T-helper 2 cell (primary cell): ENCODE measurements around the gene HYCC1.
A peak's percentile ranks its signal among the peaks of the same experiment; 100 is the strongest.
"Not testable (repeated sequence)": the region's sequence is repeated elsewhere in the genome, so short reads cannot be mapped to it uniquely, and the experiment has no call there.

Source experiments
- DNase-seq, 5 experiments: peaks; one replicate each; pipeline versions ENCODE4 v3.0.0 to v3.0.0-alpha.2; 2012 to 2022
- total RNA-seq, 2 donors: gene quantifications; one replicate each; lab custom pipeline; 2026; lab: John Stamatoyannopoulos, UW

HYCC1 gene
- total RNA-seq = 35.5 to 43.2 reads per million in 2 donors

DNA sequence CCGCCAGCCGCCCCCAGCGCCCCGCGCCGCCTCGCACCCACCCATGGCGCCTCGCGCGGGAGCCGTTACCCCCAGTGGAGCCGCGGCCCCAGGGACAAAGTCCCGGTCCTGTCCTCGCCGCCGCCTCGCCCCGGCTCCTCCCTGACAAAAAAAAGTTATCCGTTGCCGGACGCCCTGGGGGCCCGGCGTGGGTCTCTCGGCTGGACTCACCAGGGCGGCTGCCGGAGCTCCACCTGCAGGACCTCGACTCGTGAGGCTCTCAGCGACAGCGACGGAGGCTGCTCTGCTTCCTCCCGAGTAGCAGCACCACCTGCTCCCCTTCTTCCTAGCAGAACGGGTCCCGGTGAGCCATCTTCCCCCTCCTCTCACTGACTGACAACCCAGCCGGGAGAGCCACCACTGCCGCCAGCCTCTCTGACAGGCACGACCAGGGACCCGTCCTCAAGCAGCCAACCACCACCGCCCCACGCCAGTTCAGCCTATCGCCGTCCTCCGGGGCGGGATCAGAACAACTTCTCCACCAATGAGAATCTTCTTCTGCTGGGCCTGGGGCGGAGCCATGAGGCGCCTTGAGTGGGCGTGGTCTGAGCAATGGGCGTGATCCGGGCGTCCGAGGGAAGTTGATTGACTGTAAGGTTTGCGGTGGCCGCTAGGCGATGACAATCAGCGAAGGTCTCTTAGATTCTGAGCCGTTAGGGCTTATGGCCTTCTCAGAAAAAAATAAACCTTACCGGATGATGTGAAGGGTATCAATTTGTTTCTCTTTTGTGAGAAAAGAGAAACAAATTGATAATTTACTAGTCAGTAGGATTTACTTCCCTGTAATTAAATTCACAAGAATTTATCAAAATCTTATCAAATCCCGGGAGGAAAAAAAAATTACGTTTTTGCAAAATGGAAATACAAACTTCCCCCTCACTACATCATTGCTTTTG, at the start of gene HYCC1:
HYCC1 (minus strand) TSS at position 416 of the 935 bp plus-strand sequence. CDS start 23,019 bp downstream, outside the sequence.
- peak; percentile 96 to 99 (median 98) for DNase-seq

DNA sequence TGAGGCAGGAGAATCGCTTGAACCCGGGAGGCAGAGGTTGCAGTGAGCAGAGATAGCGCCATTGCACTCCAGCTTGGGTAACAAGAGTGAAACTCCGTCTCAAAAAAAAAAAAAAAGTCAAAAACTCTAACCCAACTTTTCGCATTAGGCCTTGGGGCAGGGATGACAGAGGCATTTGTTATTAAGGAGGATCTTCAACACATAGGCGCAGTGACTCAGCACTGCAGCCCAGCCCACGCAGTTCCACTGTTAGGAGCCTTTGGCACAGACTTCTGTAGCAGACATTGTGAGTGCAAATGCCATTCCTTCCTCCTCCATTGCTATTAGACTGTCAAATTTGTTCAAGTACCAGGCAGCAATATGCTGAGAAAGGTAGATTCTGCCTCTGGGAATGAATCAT, 48.5 kb upstream of the HYCC1 start:
- no peak for DNase-seq

DNA sequence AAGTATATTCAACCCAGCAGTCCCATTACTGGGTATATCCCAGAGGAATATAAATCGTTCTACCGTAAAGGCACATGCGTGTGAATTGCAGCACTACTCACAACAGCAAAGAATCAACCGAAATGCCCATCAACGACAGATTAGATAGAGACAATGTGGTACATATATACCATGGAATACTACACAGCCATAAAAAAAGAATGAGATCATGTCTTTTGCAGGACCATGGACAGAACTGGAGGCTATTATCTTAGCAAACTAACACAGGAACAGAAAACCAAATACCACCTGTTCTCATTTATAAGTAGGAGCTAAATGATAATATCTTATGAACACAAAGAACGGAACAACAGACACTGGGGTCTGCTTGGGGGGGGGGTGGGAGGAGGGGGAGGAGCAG, 47.4 kb upstream of the HYCC1 start:
- no peak for DNase-seq

DNA sequence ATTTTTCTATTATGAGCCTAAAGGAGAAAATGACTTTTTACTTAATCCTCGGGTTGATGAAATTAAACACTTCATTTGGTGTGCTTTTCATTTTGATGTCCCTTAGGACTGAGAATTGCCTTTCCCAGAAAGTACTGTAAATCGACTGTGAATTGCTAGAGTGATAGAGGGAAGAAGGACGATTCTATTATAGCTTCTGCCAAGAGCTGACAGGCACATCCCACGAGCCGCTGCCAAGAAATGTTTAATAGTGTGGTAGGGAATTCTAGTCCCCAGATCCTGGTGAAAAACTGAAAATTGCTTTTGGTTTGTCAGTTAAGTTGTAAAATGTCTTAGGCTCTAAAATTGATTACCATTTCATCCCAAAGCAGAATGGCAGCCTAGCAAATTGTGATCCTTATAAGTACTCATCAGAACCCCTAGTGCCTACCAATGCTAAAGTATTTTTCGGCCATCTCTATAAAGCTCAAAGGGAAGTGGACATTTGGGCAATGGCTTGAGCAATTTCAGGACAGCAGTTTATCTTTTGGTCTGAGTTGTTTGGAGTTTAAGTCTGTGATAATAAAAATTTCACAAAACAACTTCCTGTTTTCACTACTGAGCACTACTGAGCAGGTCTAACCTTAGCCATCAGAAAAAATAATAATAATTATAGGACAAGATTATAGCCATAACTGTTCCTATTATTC, 44.6 kb upstream of the HYCC1 start:
- no peak for DNase-seq

DNA sequence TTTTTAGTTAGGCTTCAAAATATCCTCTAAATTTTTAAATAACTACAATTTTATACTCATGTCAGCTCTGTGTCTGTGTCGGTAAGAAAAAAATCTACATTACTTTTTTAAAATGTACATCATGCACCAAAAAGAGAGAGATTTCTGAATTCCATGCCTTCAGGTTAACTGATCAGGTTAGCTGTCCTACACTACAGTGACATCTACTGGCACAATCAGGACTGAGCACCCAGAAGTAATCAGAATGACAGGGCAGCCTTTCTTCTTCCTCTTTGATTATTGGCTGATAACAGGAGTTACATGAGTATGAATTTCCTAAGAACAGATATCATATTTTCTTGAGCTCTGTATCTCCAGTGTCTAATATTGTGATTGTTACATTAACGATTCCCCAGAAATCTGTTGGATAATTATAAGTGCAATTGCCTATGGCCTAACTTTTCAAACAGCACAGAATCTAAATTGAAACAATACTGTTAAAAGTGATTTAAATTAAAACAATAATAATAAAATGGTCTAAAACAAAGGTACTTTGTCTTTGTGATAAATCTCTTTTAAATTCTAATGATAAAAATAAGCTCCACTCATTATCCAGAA, 41.8 kb upstream of the HYCC1 start:
- peak in 4 of 5 experiments; percentile 18 to 81 (median 26) for DNase-seq

DNA sequence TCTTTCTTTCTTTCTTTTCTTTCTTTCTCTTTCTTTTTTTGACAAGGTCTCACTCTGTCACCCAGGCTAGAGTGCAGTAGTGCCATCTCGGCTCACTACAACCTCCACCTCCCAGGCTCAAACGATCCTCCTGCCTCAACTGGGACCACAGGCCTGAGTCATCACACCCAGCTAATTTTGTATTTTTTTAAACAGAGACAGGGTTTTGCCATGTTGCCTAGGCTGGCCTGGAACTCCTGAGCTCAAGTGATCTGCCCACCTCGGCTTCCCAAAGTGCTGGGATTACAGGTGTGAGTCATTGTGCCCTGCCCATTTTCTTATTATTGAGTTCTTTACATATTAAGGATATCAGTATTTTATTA, 37.2 kb upstream of the HYCC1 start:
- not testable (repeated sequence) for DNase-seq

DNA sequence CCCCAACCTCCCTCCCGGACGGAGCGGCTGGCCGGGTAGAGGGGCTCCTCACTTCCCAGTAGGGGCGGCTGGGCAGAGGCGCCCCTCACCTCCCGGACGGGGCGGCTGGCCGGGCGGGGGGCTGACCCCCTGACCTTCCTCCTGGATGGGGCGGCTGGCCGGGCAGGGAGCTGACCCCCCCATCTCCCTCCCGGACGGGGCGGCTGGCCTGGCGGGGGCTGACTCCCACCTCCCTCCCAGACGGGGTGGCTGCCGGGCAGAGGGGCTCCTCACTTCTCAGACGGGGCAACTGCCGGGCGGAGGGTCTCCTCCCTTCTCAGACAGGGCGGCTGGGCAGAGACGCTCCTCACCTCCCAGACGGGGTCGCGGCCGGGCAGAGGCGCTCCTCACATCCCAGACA, 32.4 kb upstream of the HYCC1 start:
- DNase-seq = not testable (repeated sequence)

DNA sequence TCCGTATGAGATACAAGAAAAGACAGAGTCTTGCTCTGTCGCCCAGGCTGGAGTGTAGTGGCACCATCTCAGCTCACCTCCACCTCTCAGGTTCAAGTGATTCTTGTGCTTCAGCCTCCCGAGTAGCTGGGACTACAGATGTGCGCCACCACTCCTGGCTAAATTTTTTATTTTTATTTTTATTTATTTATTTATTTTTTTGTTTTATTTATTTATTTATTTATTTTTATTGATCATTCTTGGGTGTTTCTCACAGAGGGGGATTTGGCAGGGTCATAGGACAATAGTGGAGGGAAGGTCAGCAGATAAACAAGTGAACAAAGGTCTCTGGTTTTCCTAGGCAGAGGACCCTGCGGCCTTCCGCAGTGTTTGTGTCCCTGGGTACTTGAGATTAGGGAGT, 31.2 kb upstream of the HYCC1 start:
- DNase-seq = not testable (repeated sequence)

DNA sequence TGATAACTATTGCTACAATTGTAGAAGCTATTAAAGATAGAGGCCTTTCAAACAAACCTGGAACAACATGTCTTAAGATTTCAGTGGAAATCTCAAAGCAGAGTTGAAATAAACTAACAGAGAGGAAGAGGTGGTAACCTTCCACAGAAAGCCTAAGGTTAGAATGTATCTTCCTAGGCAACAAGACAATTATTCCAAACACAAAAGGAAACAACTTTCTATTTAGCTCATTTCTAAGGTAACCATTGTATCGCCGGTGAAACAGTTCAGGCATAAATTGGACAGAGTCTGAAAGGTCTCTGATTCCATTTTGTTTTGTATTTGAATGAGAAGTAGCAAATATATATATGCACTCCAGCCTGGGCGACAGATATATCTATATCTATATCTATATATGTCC, 30.7 kb upstream of the HYCC1 start:
- no peak for DNase-seq

DNA sequence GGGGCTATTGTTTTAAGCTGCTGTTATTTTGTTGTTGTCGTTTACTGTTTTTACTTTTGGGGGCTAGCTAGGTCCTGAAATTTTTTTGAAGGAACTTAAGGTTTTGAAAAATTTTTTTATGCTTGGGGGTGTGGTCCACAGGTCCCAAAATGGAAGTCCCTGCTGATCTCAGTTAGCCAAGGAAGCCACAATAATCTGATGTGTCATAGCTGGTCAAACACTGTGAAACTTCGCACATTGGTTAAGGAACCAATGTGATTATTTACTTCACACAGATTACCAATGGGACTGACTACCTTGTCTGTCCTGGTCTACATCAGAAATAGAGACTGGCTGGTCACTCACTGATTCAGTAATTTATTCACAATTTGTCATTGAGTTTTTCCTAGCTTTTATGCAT, 29.5 kb upstream of the HYCC1 start:
- DNase-seq = no peak

DNA sequence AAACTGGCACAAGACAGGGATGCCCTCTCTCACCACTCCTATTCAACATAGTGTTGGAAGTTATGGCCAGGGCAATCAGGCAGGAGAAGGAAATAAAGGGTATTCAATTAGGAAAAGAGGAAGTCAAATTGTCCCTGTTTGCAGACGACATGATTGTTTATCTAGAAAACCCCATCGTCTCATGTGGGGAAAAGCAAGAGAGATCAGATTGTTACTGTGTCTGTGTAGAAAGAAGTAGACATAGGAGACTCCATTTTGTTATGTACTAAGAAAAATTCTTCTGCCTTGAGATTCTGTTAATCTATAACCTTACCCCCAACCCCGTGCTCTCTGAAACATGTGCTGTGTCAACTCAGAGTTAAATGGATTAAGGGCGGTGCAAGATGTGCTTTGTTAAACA, 25.7 kb upstream of the HYCC1 start:
- DNase-seq = not testable (repeated sequence)

DNA sequence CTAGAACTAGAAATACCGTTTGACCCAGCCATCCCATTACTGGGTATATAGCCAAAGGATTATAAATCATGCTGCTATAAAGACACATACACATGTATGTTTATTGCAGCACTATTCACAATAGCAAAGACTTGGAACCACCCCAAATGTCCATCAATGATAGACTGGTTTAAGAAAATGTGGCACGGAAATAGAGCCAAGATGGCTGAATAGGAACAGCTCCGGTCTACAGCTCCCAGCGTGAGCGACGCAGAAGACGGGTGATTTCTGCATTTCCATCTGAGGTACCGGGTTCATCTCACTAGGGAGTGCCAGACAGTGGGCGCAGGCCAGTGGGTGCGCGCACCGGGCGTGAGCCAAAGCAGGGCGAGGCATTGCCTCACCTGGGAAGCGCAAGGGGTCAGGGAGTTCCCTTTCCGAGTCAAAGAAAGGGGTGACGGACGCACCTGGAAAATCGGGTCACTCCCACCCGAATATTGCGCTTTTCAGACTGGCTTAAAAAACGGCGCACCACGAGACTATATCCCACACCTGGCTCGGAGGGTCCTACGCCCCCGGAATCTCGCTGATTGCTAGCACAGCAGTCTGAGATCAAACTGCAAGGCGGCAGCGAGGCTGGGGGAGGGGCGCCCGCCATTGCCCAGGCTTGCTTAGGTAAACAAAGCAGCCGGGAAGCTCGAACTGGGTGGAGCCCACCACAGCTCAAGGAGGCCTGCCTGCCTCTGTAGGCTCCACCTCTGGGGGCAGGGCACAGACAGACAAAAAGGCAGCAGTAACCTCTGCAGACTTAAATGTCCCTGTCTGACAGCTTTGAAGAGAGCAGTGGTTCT, 21.8 kb upstream of the HYCC1 start:
- DNase-seq = not testable (repeated sequence)

DNA sequence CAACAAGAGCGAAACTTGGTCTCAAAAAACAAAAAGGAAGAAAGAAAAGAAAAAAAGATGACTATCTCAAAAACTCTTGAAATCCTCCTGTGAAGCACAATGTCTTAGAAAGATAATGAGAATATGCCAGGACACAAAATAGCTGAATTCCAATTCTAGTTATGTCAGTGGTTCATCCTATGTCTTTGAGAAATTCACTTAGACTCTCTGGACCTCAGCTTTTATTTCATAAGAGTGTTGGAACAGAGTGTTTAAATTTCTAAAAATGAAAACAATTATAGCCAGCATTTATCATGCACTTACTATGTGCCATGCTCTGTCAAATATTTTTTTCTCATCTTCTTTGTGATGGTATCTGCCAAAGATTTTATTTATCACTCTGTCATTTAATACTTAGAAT, 13.3 kb upstream of the HYCC1 start:
- no peak for DNase-seq

DNA sequence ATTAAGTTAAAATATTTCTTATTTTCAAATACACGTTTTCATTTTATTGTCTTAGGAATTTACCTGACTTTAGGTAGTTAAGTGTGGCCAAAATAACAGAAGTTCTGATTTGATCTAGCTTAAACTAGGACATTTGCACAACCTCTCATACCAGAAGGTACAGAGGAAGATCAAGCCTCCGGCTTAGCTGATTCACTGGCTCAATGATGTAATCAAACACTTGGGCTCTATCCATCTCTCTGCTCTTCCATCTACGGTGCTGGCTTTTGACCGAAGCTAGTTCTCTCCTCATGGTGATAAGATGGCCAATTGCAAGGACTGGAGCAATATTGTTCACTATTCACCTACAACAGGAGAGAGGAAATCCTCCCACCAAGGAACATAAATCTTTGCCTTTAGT, 12.2 kb upstream of the HYCC1 start:
- no peak for DNase-seq

DNA sequence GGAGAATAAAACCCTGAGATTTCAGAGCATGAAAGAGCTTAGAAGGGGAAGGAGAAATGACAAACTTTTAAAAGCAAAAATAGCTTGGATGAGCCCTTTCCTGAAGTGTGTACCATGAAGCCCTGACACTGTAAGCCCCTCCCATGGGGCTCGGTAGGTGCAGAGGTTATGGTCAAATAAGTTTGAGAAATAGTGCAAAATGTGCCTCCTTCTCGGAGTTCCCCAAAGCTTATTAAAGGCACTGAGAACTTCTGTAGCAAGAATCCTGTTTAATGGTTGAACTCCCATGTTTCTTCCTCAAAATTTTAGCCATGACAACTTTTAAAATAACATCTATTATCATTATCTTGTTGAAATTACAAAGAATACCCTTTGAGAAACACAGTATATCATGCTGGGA, 10.5 kb upstream of the HYCC1 start:
- no peak for DNase-seq

DNA sequence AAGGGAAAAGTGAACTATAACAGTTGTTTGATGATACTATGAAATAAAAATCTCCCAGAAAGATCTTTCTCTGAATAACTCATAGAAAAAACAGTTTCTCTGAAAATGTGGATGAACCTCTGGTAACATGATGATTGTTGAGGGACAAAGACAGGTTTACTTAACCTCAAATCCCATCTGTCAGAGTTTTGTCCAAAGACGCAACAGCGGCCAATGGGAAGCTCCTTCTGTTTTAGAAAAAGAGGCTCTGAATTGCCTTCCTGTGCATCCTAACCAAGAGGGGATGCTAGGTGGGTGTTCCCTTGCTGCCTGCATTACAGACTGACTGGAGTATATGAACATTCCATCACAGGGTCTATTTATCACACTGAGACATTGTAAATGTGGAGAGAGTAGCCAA, 8.9 kb upstream of the HYCC1 start:
- no peak for DNase-seq

DNA sequence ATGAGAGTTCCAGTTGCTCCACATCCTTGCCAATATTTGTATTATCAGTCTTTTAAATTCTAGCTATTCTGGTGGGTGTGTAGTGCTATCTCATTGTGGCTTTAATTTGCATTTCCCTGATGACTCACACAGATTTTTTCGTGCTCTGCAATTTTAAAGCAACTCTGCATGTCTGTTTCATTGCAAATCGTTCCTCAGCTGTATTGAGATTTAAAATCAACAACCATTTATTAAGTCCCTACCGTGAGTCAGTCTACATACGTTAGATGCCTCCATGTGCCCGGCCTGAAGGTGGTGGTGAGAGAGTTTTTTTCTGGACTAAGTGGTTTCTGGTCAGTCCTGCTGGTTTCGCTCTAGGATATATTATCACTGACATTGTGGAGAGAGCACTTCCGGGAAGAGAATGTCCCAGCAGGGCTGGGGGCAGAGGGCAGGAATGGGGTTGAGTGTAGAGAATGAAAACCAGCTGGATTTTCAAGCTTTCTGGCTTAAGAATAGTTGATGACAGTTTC, 8.4 kb upstream of the HYCC1 start:
- no peak for DNase-seq

DNA sequence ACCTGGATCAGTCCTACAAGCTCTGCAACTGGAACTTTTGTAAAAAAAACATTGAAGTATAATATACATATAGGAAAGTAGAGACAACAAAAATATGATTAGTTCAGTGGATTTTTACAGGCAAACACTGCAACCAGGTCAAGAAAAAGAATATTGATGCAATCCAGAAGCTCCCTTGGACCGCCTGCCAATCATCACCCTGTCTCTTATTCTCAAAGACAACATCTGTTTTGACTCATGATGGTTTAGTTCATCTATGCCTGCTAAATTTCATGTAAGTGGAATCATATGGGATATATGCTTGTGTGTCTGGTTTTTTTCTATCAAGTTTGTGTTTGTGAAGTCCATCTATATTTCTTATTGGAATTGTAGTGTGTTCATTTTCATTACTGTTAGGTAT, 7.7 kb upstream of the HYCC1 start:
- DNase-seq = no peak

DNA sequence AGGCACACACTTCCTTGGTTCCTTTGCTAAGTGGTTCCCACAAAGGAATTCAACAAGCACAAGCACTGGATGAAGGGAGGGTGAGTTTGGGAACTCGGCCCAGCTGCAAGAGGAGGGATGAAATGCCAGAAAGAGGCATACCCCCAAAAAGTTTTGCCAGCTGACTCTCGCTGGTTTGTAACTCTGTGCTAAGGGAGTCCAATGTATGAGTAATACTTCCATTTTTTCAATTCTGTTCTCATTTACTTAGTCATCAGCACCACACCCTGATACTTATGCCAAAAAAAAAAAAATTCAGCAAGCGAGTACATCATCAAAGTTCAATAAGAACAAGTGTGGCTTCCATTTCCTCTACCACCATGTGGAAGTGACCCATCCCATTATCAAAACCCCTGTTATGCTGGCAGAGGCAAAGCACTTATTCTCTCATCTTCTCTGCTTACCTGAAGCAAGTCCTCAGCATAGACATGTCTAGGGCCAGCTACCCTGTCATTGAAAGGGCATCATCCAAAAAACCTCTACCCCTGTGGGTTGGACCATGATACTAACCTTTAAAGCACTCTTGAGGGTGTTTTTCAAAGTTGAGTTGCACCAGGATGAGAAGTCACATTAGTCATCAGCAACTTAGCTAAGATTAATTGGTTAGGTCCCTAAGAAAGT, 6.9 kb upstream of the HYCC1 start:
- peak in 1 of 5 experiments; percentile 29 for DNase-seq

DNA sequence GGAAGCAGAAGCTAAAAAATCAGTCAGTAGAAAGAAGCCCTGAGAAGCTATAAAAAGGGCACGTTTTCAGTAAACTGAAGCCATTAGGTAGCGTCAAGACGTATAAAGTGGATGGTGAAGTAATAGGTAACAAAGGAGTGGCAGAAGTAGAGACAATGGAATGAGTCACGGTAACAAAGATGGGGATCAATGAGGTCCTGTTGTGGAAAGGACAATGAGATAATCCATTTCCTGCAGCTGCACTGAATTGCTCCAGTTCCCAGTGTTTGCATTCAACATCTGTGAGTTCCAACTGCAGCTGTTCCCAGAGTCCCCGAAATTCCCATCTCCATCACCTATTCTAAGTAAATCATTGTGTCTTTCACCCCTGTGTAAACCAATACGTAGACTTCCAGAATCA, 4.8 kb upstream of the HYCC1 start:
- no peak for DNase-seq

DNA sequence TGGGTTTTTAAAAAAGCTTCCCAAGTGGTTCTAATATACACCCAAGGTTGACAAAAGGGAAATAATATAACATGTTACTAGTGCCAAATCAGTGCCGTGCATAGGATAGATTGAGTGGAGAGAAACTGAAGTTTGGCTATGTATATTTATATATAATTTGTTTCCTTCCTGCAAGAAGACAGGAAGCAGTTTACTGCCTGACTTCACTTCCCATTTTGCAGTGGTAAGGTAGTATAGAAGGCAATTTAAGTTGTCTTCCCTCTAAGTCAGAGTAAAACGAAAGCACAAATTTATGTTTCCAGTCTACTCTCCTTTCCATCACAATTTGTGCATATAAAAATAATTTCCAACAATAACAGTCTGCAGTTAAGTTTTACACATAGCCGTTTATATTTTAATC, 3.4 kb upstream of the HYCC1 start:
- no peak for DNase-seq
